ENCODE results near the gene ZNF638.

Gene ZNF638

DNA sequence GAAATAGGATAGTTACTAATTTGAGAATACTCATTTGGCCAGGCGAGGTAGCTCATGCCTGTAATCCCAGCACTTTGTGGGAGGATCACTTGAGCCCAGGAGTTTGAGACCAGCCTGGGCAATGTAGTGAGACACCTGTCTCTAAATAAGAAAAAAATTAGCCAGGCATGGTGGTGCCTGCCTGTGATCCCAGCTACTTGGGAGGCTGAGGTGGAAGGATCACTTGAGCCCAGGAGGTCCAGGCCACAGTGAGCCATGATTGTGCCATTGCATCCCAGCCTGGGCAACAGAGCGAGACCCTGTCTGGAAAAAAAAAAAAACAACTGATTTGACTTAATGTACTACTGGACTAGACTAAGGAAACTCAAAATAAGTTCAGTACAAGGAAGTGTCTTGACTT, 32.7 kb upstream of the ZNF638 start:
- Histone ChIP-seq H3K27me3 (ENCODE audit: control insufficient read depth in 3 of 3, insufficient read depth in 3 of 3, low read depth in 1 of 3, low read length in 3 of 3) (no peaks in the 10 kb centered on the region), H4K91ac (ENCODE audit: low read depth, low read length, poor library complexity) (no peak overlapping the region), H3K4ac (ENCODE audit: low read length) (no peak overlapping the region), H2AK5ac (ENCODE audit: low read depth, low read length) (no peak overlapping the region), H3K18ac (ENCODE audit: low read length) (no peak overlapping the region), H3K4me3 (ENCODE audit: low read length in 2 of 2) (no peak overlapping the region), H3K4me2 (ENCODE audit: insufficient read depth, low read length, poor library complexity, severe bottlenecking) (no peak overlapping the region), H2BK12ac (ENCODE audit: low read length) (no peak overlapping the region), H3K9ac (ENCODE audit: low read depth, low read length, poor library complexity) (no peak overlapping the region), H3K36me3 (replicated peaks in 1 of 2; ENCODE audit: control insufficient read depth in 2 of 2, insufficient read depth in 2 of 2, low read length in 2 of 2) (no peaks in the 10 kb centered on the region), H4K8ac (ENCODE audit: low read depth, low read length) (no peak overlapping the region), H2BK5ac (ENCODE audit: low read length) (no peak overlapping the region), H3K79me1 (ENCODE audit: low read depth, low read length) (no peaks in the 10 kb centered on the region), H3K27ac (replicated peaks; ENCODE audit: low read length) (no peak overlapping the region), H3K14ac (ENCODE audit: low read length) (no peak overlapping the region), H2BK15ac (ENCODE audit: low read length) (no peak overlapping the region), H3K9me3 (replicated peaks in 1 of 2; ENCODE audit: control insufficient read depth in 2 of 2, insufficient read depth in 1 of 2, low read depth in 1 of 2, low read length in 2 of 2) (no peaks in the 10 kb centered on the region), H3K23ac (ENCODE audit: low read depth, low read length, poor library complexity) (no peak overlapping the region), H2BK120ac (ENCODE audit: low read depth, low read length) (no peak overlapping the region), H2AFZ (ENCODE audit: low read length) (no peak overlapping the region), H3K4me1 (ENCODE audit: control insufficient read depth in 2 of 2, insufficient read depth in 1 of 2, low read depth in 1 of 2, low read length in 2 of 2) (no peaks in the 10 kb centered on the region)
- no peak for DNase-seq (ENCODE audit: low spot score)
- no CpG with 5 or more reads among the region's 2 CpGs for WGBS, 2 donors (ENCODE audit: extremely low coverage in 2 of 2, insufficient read length in 2 of 2, insufficient replicate concordance in 1 of 2)

DNA sequence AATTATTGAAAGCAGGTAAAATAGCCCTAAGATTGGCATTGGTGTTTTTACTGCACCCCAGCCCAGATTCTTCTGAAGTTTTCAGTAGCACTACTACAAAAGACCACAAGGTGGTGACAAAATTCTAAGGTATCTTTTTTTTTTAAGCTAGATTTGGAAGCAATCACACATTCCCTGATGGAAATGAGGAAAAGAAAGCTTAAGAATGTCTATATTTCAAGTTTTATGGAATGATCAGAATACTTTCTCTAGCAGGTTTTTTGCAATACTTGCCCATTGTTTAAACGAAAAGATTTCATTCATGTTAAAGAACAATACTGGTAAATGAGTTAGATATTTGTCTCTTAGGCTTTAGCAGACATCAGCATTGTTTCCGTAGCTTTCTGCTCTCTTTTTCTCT, 32.1 kb upstream of the ZNF638 start:
- no CpG with 5 or more reads among the region's 2 CpGs for WGBS, 2 donors (ENCODE audit: extremely low coverage in 2 of 2, insufficient read length in 2 of 2, insufficient replicate concordance in 1 of 2)
- Histone ChIP-seq H3K79me1 (ENCODE audit: low read depth, low read length) (no peaks in the 10 kb centered on the region), H3K4ac (ENCODE audit: low read length) (no peak overlapping the region), H3K36me3 (replicated peaks in 1 of 2; ENCODE audit: control insufficient read depth in 2 of 2, insufficient read depth in 2 of 2, low read length in 2 of 2) (no peaks in the 10 kb centered on the region), H4K91ac (ENCODE audit: low read depth, low read length, poor library complexity) (no peak overlapping the region), H2AFZ (ENCODE audit: low read length) (peak overlapping the region; percentile 64), H3K18ac (ENCODE audit: low read length) (no peak overlapping the region), H3K27ac (replicated peaks; ENCODE audit: low read length) (no peak overlapping the region), H2BK120ac (ENCODE audit: low read depth, low read length) (no peak overlapping the region), H2BK12ac (ENCODE audit: low read length) (no peak overlapping the region), H3K9ac (ENCODE audit: low read depth, low read length, poor library complexity) (no peak overlapping the region), H3K4me1 (ENCODE audit: control insufficient read depth in 2 of 2, insufficient read depth in 1 of 2, low read depth in 1 of 2, low read length in 2 of 2) (no peaks in the 10 kb centered on the region), H3K23ac (ENCODE audit: low read depth, low read length, poor library complexity) (no peak overlapping the region), H3K4me2 (ENCODE audit: insufficient read depth, low read length, poor library complexity, severe bottlenecking) (no peak overlapping the region), H2BK5ac (ENCODE audit: low read length) (no peak overlapping the region), H3K9me3 (replicated peaks in 1 of 2; ENCODE audit: control insufficient read depth in 2 of 2, insufficient read depth in 1 of 2, low read depth in 1 of 2, low read length in 2 of 2) (no peaks in the 10 kb centered on the region), H2BK15ac (ENCODE audit: low read length) (no peak overlapping the region), H3K27me3 (ENCODE audit: control insufficient read depth in 3 of 3, insufficient read depth in 3 of 3, low read depth in 1 of 3, low read length in 3 of 3) (no peaks in the 10 kb centered on the region), H2AK5ac (ENCODE audit: low read depth, low read length) (no peak overlapping the region), H3K14ac (ENCODE audit: low read length) (no peak overlapping the region), H3K4me3 (ENCODE audit: low read length in 2 of 2) (no peak overlapping the region), H4K8ac (ENCODE audit: low read depth, low read length) (no peak overlapping the region)
- DNase-seq (ENCODE audit: low spot score), result peak; percentile 20

DNA sequence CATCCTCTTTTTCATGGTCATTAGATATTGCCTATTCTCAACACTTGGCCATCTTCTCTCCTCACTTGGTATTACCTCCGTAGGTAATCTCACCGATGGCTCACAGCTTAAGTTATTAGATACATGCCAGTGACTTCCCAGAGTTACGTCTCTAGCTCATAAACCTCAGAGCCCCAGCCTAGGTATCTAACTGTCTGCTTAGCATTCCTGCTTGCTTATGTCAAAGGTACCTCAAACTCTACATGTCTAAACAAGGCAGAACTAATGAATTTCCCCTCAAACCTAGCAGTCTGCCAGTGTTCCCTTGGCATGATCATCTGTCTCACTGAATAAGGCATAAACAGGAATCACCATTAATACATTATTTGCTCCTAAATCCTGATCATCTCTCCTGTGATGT, 27.7 kb upstream of the ZNF638 start:
- H3K18ac ChIP-seq (ENCODE audit: low read length), result no peak overlapping the region
- H3K9me3 ChIP-seq (replicated peaks in 1 of 2; ENCODE audit: control insufficient read depth in 2 of 2, insufficient read depth in 1 of 2, low read depth in 1 of 2, low read length in 2 of 2), result no peaks in the 10 kb centered on the region
- DNase-seq (ENCODE audit: low spot score), result no peak
- H4K91ac ChIP-seq (ENCODE audit: low read depth, low read length, poor library complexity), result no peak overlapping the region
- H3K9ac ChIP-seq (ENCODE audit: low read depth, low read length, poor library complexity), result no peak overlapping the region
- H3K27me3 ChIP-seq (ENCODE audit: control insufficient read depth in 3 of 3, insufficient read depth in 3 of 3, low read depth in 1 of 3, low read length in 3 of 3), result no peaks in the 10 kb centered on the region
- H3K36me3 ChIP-seq (replicated peaks in 1 of 2; ENCODE audit: control insufficient read depth in 2 of 2, insufficient read depth in 2 of 2, low read length in 2 of 2), result no peaks in the 10 kb centered on the region
- no peak overlapping the region for H2BK15ac ChIP-seq (ENCODE audit: low read length)
- no peak overlapping the region for H3K4ac ChIP-seq (ENCODE audit: low read length)
- no peak overlapping the region for H2BK5ac ChIP-seq (ENCODE audit: low read length)
- no peak overlapping the region for H3K27ac ChIP-seq (replicated peaks; ENCODE audit: low read length)
- H2BK120ac ChIP-seq (ENCODE audit: low read depth, low read length), result no peak overlapping the region
- no peaks in the 10 kb centered on the region for H3K79me1 ChIP-seq (ENCODE audit: low read depth, low read length)
- no peak overlapping the region for H2AK5ac ChIP-seq (ENCODE audit: low read depth, low read length)
- no peak overlapping the region for H3K4me2 ChIP-seq (ENCODE audit: insufficient read depth, low read length, poor library complexity, severe bottlenecking)
- H3K4me1 ChIP-seq (ENCODE audit: control insufficient read depth in 2 of 2, insufficient read depth in 1 of 2, low read depth in 1 of 2, low read length in 2 of 2), result no peaks in the 10 kb centered on the region
- H2AFZ ChIP-seq (ENCODE audit: low read length), result no peak overlapping the region
- H3K23ac ChIP-seq (ENCODE audit: low read depth, low read length, poor library complexity), result no peak overlapping the region
- H2BK12ac ChIP-seq (ENCODE audit: low read length), result no peak overlapping the region
- no peak overlapping the region for H3K4me3 ChIP-seq (ENCODE audit: low read length in 2 of 2)
- no peak overlapping the region for H3K14ac ChIP-seq (ENCODE audit: low read length)
- H4K8ac ChIP-seq (ENCODE audit: low read depth, low read length), result no peak overlapping the region
- no CpG with 5 or more reads among the region's 3 CpGs for WGBS, 2 donors (ENCODE audit: extremely low coverage in 2 of 2, insufficient read length in 2 of 2, insufficient replicate concordance in 1 of 2)

GRCh38 chr2:71306762-71307161, 24.8 kb upstream of the ZNF638 start:
- Histone ChIP-seq H3K4me2 (ENCODE audit: insufficient read depth, low read length, poor library complexity, severe bottlenecking) (no peak overlapping the region), H3K18ac (ENCODE audit: low read length) (no peak overlapping the region), H3K27me3 (ENCODE audit: control insufficient read depth in 3 of 3, insufficient read depth in 3 of 3, low read depth in 1 of 3, low read length in 3 of 3) (no peaks in the 10 kb centered on the region), H3K4me1 (ENCODE audit: control insufficient read depth in 2 of 2, insufficient read depth in 1 of 2, low read depth in 1 of 2, low read length in 2 of 2) (no peaks in the 10 kb centered on the region), H3K14ac (ENCODE audit: low read length) (no peak overlapping the region), H3K79me1 (ENCODE audit: low read depth, low read length) (no peaks in the 10 kb centered on the region), H2BK15ac (ENCODE audit: low read length) (no peak overlapping the region), H4K8ac (ENCODE audit: low read depth, low read length) (no peak overlapping the region), H2AK5ac (ENCODE audit: low read depth, low read length) (no peak overlapping the region), H3K27ac (replicated peaks; ENCODE audit: low read length) (no peak overlapping the region), H3K4ac (ENCODE audit: low read length) (no peak overlapping the region), H2BK12ac (ENCODE audit: low read length) (no peak overlapping the region), H3K23ac (ENCODE audit: low read depth, low read length, poor library complexity) (no peak overlapping the region), H3K4me3 (ENCODE audit: low read length in 2 of 2) (no peak overlapping the region), H2AFZ (ENCODE audit: low read length) (no peak overlapping the region), H3K36me3 (replicated peaks in 1 of 2; ENCODE audit: control insufficient read depth in 2 of 2, insufficient read depth in 2 of 2, low read length in 2 of 2) (no peaks in the 10 kb centered on the region), H2BK5ac (ENCODE audit: low read length) (no peak overlapping the region), H4K91ac (ENCODE audit: low read depth, low read length, poor library complexity) (no peak overlapping the region), H3K9ac (ENCODE audit: low read depth, low read length, poor library complexity) (no peak overlapping the region), H3K9me3 (replicated peaks in 1 of 2; ENCODE audit: control insufficient read depth in 2 of 2, insufficient read depth in 1 of 2, low read depth in 1 of 2, low read length in 2 of 2) (no peaks in the 10 kb centered on the region), H2BK120ac (ENCODE audit: low read depth, low read length) (no peak overlapping the region)
- no CpG with 5 or more reads among the region's 3 CpGs for whole genome bisulfite sequencing, 2 donors (ENCODE audit: extremely low coverage in 2 of 2, insufficient read length in 2 of 2, insufficient replicate concordance in 1 of 2)
- DNase-seq (ENCODE audit: low spot score), result no peak

Data from neuronal stem cell (in vitro differentiated cells).